GM18868 (cell line): ENCODE data around the gene AMHR2.
"Not testable (repeated sequence)": the region's sequence is repeated elsewhere in the genome, so short reads cannot be mapped to it uniquely, and the experiment has no call there.

Experiments used
- ATAC-seq: cut with Tn5 transposase; IDR thresholded peaks from one replicate; pipeline ENCODE4 v1.9.1; 2021; ENCODE audit warnings: mild to moderate bottlenecking, moderate library complexity; ENCODE audit not compliant: unreplicated experiment

The AMHR2 gene

DNA sequence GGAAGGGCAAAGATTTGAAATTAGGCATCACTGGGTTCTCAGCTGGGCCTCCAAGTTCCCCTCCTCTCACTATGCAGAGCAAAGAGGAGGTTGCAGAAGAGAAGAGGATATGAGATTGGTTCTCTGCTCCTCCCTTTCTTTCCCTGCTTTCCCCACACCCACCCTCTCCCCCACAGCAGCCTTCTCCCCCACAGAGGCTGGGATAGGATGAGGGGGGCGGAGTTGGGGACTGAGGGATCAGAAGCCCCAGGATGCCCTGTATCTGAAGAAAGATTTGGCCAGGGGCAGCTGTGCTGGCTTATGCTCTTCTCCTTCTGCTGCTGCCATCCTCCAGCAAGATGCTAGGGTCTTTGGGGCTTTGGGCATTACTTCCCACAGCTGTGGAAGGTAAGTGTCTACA lies at the start of gene AMHR2:
Gene AMHR2, plus strand, starts transcription at position 259 of the 400 bp plus-strand sequence. Its CDS starts 80 bp downstream, at position 339.
- ATAC-seq = no peak

DNA sequence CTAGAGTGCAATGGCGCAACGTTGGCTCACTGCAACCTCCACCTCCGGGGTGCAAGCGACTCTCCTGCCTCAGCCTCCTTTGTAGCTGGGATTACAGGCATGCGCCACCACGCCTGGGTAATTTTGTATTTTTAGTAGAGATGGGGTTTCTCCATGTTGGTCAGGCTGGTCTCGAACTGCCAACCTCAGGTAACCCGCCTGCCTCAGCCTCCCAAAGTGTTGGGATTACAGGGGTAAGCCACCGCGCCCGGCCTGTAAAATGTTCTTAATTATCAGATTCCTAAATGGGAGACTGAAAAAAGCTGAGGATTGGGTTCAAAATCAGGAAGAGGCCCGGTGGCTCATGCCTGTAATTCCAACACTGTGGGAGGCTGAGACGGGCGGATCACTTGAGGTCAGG lies 49.4 kb upstream of the AMHR2 start:
- not testable (repeated sequence) for ATAC-seq

- no peak for ATAC-seq
Measured at GRCh38 chr12:53376747-53377146, 46.9 kb upstream of the AMHR2 start.

- no peak for ATAC-seq
Measured at GRCh38 chr12:53378222-53378621, 45.4 kb upstream of the AMHR2 start.

DNA sequence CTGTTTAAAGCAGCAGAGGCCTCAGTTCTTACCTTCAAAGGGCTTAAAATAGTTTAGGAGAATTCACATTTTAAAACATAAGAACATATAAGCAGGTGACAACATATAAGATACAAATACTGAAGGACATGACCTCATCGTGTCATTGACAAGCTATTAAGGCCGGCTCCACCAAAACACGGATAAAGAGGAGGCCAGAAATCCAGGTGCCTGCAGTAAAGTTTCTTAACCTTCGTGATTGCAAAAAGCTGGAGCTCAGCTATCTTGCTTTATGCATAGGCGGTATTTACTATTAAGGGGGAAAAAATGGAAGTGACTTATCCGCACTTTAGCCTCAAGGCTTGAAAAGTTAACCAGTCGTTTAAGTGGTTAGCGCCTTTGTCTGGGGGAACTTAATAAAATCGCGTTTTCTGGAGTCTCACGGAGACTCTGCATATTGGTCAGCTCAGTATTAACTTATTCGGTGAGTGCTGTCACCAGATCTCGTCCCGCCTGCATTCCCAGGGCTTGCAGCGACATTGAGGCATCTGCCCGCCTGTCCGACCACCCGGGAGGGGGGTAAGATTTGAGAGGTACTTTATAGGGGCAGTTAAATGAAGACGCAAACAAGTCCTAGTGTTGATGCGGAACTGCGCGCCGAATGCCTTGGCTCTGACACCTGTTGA lies 44.8 kb upstream of the AMHR2 start:
- no peak for ATAC-seq

GRCh38 chr12:53379389-53380103 lies 44.1 kb upstream of the AMHR2 start:
- peak; percentile 68 for ATAC-seq

DNA sequence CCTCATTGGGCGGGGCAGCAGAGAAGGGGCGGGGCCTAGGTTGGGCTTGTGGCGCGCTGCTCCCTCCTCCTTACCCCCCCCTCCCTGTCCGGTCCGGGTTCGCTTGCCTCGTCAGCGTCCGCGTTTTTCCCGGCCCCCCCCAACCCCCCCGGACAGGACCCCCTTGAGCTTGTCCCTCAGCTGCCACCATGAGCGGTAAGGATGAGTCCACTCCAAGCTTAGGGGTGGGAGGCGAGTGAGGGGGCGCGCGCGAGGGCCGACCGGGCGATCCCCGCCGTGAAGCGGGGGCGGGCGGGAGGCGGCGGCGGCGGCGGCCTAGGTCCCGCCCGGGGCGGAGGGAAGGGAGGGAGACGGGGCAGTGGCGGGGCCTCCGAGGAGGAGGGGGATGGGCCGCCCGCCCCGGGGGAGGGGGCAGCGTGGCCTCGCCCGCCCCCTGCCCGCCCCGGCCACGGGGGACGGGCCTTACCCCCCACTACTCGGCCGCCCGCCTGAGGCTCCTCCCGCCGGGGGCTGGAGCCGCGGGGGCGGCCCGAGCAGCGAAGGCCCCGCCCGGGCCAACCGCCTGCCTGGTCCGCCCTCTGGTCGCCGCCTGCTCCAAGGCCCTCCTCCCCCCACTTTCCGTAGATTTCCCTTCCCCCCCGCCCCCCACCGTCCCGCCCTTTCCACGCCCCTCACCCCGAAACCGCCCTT lies 43.4 kb upstream of the AMHR2 start, which contains the start of gene SP1:
Gene SP1, plus strand, starts transcription at position 73 of the 690 bp plus-strand sequence. Its CDS starts 116 bp downstream, at position 189.
- ATAC-seq = peak; percentile 38

GRCh38 chr12:53380794-53381730 lies 42.6 kb upstream of the AMHR2 start:
- no peak for ATAC-seq

DNA sequence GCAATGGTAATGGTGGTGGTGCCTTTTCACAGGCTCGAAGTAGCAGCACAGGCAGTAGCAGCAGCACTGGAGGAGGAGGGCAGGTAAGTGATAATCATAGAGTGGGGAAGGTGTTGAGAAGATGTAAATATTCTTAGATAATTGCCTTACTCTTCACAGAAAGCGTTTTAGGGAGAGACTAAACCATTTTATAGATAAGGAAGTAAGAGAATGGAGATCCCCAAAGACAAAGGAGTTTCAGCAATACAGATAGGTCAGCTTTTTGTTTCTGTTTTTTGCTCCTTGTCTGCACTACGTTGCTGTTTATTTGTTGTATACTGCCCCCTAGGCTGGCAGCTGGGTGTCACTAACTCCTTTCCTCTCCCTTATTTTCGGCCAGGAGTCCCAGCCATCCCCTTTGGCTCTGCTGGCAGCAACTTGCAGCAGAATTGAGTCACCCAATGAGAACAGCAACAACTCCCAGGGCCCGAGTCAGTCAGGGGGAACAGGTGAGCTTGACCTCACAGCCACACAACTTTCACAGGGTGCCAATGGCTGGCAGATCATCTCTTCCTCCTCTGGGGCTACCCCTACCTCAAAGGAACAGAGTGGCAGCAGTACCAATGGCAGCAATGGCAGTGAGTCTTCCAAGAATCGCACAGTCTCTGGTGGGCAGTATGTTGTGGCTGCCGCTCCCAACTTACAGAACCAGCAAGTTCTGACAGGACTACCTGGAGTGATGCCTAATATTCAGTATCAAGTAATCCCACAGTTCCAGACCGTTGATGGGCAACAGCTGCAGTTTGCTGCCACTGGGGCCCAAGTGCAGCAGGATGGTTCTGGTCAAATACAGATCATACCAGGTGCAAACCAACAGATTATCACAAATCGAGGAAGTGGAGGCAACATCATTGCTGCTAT lies 41.7 kb upstream of the AMHR2 start:
- no peak for ATAC-seq

- ATAC-seq = no peak
Measured at GRCh38 chr12:53383258-53383657, 40.4 kb upstream of the AMHR2 start.

DNA sequence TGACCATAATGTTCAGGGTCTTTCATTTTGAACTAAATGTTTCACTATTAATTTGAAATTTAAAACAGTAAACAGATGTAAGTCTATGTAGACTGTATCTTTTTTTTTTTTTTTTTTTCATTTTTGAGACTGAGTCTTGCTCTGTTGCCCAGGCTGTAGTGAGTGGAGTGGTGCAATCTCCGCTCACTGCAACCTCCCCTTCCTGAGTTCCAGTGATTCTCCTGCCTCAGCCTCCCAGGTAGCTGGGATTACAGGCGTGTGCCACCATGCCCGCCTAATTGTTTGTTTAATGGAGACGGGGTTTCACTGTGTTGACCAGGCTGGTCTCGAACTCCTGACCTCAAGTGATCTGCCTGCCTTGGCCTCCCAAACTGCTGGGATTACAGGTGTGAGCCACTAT lies 37.3 kb upstream of the AMHR2 start:
- ATAC-seq = not testable (repeated sequence)

- ATAC-seq = no peak
Measured at GRCh38 chr12:53388932-53389331, 34.7 kb upstream of the AMHR2 start.

DNA sequence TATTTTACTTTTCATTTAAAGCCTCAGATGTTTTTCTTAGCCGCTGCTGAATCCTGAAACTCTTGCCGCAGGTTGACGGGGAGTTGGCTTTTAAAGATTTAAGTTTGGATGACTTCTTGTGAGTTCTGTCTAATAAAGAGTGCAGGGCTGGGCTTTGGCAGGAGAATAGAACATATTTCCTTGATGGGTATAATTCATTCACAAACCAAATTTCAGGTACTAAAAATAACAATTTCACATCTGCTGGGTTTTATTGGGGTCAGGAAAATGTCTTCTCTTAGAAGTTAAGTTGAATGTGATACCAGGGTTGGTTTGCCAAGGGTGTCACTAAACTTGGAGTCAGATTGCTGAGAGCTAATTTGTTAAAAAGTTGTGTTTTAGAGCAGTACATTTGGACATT lies 34.0 kb upstream of the AMHR2 start:
- ATAC-seq = no peak

DNA sequence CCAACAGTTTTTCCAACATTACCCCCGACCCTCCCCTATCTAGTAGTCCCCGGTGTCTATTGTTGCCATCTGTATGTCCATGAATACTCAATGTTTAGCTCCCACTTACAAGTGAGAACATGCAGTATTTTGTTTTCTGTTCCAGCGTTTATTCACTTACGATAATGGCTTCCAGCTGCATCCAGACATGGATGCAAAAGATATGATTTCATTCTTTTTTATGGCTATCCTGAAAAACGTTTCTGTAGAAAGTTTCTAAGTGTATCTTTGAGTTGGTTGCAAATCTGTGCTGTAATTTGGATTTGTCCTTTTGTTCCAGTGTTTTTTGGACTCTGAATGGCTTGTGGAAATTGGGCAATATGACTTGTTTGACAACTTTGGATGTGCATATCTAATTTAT lies 31.9 kb upstream of the AMHR2 start:
- ATAC-seq = no peak

- no peak for ATAC-seq
Measured at GRCh38 chr12:53399896-53400295, 23.8 kb upstream of the AMHR2 start.

GRCh38 chr12:53402351-53402750 lies 21.3 kb upstream of the AMHR2 start:
- ATAC-seq = not testable (repeated sequence)

- ATAC-seq = no peak
Measured at GRCh38 chr12:53402871-53403270, 20.8 kb upstream of the AMHR2 start.

GRCh38 chr12:53410951-53411350 lies 12.7 kb upstream of the AMHR2 start:
- ATAC-seq = no peak

DNA sequence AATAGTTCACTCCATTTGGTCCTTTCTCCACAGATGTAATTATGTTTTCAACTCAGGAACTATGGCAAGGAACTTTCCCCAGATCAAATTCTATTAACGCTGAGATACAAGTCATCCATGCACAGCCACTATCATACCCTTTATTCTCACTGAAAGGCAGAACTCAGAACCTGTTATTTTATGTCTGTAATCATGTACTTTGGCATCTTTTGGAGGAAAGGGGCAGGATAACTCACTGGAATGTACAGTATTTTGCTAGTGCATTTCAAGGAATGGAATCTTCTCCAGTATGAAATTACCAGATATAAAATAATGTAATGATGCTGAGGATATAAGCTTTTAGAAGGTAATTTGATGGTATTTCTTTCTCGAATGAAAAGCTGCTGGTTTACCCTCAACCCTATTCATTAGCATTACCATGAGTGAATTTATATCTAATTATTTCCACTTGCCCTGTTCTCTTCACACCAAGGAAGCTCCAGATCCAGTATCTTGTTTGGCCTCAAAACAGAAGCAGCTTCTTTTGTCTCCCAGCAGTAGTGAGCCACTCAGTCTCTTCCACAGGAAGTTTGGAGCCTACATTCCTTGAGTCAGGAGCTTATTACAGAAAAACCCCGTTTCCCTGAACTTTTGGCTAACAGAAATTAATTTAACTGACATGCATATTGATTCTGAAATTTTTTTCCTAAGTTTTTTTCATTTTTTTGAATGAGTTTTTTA lies 10.0 kb upstream of the AMHR2 start:
- no peak for ATAC-seq
